ENCODE data around the gene STK32B. TPM values are rescaled to one million over a fixed set of nuclear protein-coding genes. Genes with fewer than 3 reads are reported as not detected.

The STK32B gene
- total and polyA plus RNA-seq, 2 experiments from 2014 or later = 0.71 to 2.3 TPM

DNA sequence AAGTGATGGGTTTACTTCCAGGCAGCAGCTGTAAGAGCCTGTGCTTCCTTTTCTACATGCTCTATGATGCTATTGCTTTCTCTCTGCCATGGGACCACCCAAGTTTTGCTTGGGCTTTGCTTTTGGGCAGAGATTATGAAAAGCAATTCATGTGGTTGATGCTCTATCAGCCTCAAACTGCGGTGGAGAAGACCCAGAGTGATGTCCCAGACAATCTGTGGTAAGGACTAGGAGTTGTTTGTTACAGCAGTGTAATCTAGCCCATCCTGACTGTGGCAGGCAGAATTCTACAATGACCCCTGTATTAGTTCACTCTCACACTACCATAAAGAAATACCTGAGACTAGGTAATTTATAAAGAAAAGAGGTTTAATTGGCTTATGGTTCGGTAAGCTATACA lies 22.8 kb upstream of the STK32B start:
- Histone ChIP-seq H4K20me1 (replicated peaks; ENCODE audit: insufficient read depth) (no peaks in the 10 kb centered on the region), H3K4me2 (no peak overlapping the region), H3K27ac (ENCODE audit: low read depth) (no peak overlapping the region), H3K4me3 (no peak overlapping the region), H3K79me2 (replicated peaks; ENCODE audit: insufficient read depth) (no peaks in the 10 kb centered on the region), H3K36me3 (ENCODE audit: insufficient read depth) (no peaks in the 10 kb centered on the region), H3K27me3 (ENCODE audit: insufficient read depth) (no peaks in the 10 kb centered on the region), H3K9me2 (ENCODE audit: insufficient read depth) (no peaks in the 10 kb centered on the region), H3F3A (replicated peaks; ENCODE audit: low read depth) (no peaks in the 10 kb centered on the region), H3K4me1 (ENCODE audit: insufficient read depth) (no peaks in the 10 kb centered on the region), H2AFZ (no peak overlapping the region)
- Mint-ChIP-seq H3K36me3 (ENCODE audit: low read depth) (no peaks in the 10 kb centered on the region; the same call in 2 of the 3 replicates), H3K27me3 (ENCODE audit: insufficient read depth, low read depth, poor library complexity) (peaks cover 5% of the 10 kb centered on the region), H3K27ac (no peak overlapping the region), H3K9me3 (no peaks in the 10 kb centered on the region), H3K4me1 (peaks cover 2% of the 10 kb centered on the region; the same call in 1 of the 3 replicates), H3K4me3 (no peak overlapping the region)
- DNase-seq (ENCODE audit: low spot score) = no peak
- no peak for TF ChIP-seq EZH2 (IDR thresholded peaks at IDR 0.05; ENCODE audit: low read depth, unreplicated experiment)
- no peak for TF ChIP-seq ZNF462 (CRISPR knock-in tag; IDR thresholded peaks at IDR 0.05)
- no peak for TF ChIP-seq ETS1 (IDR thresholded peaks at IDR 0.05)
- TF ChIP-seq, protein P1, sequence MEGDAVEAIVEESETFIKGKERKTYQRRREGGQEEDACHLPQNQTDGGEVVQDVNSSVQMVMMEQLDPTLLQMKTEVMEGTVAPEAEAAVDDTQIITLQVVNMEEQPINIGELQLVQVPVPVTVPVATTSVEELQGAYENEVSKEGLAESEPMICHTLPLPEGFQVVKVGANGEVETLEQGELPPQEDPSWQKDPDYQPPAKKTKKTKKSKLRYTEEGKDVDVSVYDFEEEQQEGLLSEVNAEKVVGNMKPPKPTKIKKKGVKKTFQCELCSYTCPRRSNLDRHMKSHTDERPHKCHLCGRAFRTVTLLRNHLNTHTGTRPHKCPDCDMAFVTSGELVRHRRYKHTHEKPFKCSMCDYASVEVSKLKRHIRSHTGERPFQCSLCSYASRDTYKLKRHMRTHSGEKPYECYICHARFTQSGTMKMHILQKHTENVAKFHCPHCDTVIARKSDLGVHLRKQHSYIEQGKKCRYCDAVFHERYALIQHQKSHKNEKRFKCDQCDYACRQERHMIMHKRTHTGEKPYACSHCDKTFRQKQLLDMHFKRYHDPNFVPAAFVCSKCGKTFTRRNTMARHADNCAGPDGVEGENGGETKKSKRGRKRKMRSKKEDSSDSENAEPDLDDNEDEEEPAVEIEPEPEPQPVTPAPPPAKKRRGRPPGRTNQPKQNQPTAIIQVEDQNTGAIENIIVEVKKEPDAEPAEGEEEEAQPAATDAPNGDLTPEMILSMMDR (conservative IDR thresholded peaks at IDR 0.05; ENCODE audit: low read depth in 2 of 2) = no peak
- no peak for TF ChIP-seq POLR2AphosphoS5 (IDR thresholded peaks at IDR 0.05; ENCODE audit: low read depth)
- TF ChIP-seq JUNB (IDR thresholded peaks at IDR 0.05; ENCODE audit: unreplicated experiment) = no peak
- TF ChIP-seq EZH2phosphoT487 (IDR thresholded peaks at IDR 0.05; ENCODE audit: unreplicated experiment) = no peak
- no peak for TF ChIP-seq STAT1 (IDR thresholded peaks at IDR 0.05; ENCODE audit: unreplicated experiment)
- no peak for TF ChIP-seq ZNF331 (CRISPR knock-in tag; IDR thresholded peaks at IDR 0.05; ENCODE audit: low read depth)
- no peak for TF ChIP-seq CREB1 (CRISPR knock-in tag; IDR thresholded peaks at IDR 0.05; ENCODE audit: low read depth)
- TF ChIP-seq, protein P2, sequence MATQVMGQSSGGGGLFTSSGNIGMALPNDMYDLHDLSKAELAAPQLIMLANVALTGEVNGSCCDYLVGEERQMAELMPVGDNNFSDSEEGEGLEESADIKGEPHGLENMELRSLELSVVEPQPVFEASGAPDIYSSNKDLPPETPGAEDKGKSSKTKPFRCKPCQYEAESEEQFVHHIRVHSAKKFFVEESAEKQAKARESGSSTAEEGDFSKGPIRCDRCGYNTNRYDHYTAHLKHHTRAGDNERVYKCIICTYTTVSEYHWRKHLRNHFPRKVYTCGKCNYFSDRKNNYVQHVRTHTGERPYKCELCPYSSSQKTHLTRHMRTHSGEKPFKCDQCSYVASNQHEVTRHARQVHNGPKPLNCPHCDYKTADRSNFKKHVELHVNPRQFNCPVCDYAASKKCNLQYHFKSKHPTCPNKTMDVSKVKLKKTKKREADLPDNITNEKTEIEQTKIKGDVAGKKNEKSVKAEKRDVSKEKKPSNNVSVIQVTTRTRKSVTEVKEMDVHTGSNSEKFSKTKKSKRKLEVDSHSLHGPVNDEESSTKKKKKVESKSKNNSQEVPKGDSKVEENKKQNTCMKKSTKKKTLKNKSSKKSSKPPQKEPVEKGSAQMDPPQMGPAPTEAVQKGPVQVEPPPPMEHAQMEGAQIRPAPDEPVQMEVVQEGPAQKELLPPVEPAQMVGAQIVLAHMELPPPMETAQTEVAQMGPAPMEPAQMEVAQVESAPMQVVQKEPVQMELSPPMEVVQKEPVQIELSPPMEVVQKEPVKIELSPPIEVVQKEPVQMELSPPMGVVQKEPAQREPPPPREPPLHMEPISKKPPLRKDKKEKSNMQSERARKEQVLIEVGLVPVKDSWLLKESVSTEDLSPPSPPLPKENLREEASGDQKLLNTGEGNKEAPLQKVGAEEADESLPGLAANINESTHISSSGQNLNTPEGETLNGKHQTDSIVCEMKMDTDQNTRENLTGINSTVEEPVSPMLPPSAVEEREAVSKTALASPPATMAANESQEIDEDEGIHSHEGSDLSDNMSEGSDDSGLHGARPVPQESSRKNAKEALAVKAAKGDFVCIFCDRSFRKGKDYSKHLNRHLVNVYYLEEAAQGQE (IDR thresholded peaks at IDR 0.05; ENCODE audit: unreplicated experiment) = no peak
- TF ChIP-seq ZNF114 (CRISPR knock-in tag; IDR thresholded peaks at IDR 0.05) = no peak
- TF ChIP-seq NANOG (IDR thresholded peaks at IDR 0.05; ENCODE audit: borderline replicate concordance) = no peak
- ATAC-seq = no peak
